Left ventricle myocardium inferior (tissue), 1 donor: Measurements from ENCODE around the gene CITED4. TPM values are rescaled to one million over a fixed set of nuclear protein-coding genes. Genes with fewer than 3 reads are reported as not detected.

Source experiments
- DNase-seq: peaks from one replicate; pipeline ENCODE4 v3.0.0-alpha.2; 2020
- H3K27ac ChIP-seq: fragments of 200-600 bp; replicated peaks from 2 replicates; pipeline ENCODE4 v1.8.0; 2021
- H3K27me3 ChIP-seq: fragments of 200-600 bp; 2 replicates; pipeline ENCODE4 v1.8.0; 2021; ENCODE audit warnings: low read depth
- H3K36me3 ChIP-seq: fragments of 200-600 bp; 2 replicates; pipeline ENCODE4 v1.8.0; 2021
- H3K4me1 ChIP-seq: fragments of 200-600 bp; 2 replicates; pipeline ENCODE4 v1.8.0; 2021
- H3K4me3 ChIP-seq: fragments of 200-600 bp; 2 replicates; pipeline ENCODE4 v1.8.0; 2021; ENCODE audit warnings: mild to moderate bottlenecking, moderate library complexity
- H3K9me3 ChIP-seq: fragments of 200-600 bp; replicated peaks from 2 replicates; pipeline ENCODE4 v1.8.0; 2021
- CTCF ChIP-seq: fragments of 200-600 bp; IDR thresholded peaks from 2 replicates; pipeline ENCODE4 v1.8.0; 2021; ENCODE audit warnings: antibody characterized with exemption, mild to moderate bottlenecking, borderline replicate concordance
- intact Hi-C: fragments of 100-400 bp; cut with micrococcal nuclease; formaldehyde crosslinking; loops from one replicate; pipeline ENCODE4 v1.11.0; 2022
- total RNA-seq: library from RNA; stranded (reverse); fragmentation: NEBNext Ultra II Directional; extraction: Animal tissue kit (Norgen Biotek cat#: 25700); gene quantifications from one replicate; pipeline ENCODE4 v1.2.1, GENCODE V29; 2021
- donor health status: DM: no; HTN: yes; CAD: no; lungs with severe emphysema.

Gene CITED4
- total RNA-seq, 1 donor from 2014 or later = 24.4 TPM

- TF ChIP-seq CTCF = no peak
- intact Hi-C loops = no loop called here
- no peak for DNase-seq
Observed at GRCh38 chr1:40893946-40894345, 31.8 kb upstream of the CITED4 start.

GRCh38 chr1:40892354-40892753, 30.2 kb upstream of the CITED4 start:
- intact Hi-C loops = no loop called here

More at GRCh38 chr1:40893946-40894345, 31.8 kb upstream of the CITED4 start:
- H3K36me3 ChIP-seq = no peaks in the 10 kb centered on the region
- H3K27ac ChIP-seq = no peak overlapping the region
- no peaks in the 10 kb centered on the region for H3K4me1 ChIP-seq
- peaks cover 22% of the 10 kb centered on the region for H3K9me3 ChIP-seq
- no peak overlapping the region for H3K4me3 ChIP-seq
- no peaks in the 10 kb centered on the region for H3K27me3 ChIP-seq

GRCh38 chr1:40890771-40891170, 28.6 kb upstream of the CITED4 start:
- Histone ChIP-seq H3K9me3 (peaks cover 22% of the 10 kb centered on the region), H3K27ac (no peak overlapping the region), H3K27me3 (no peaks in the 10 kb centered on the region), H3K36me3 (no peaks in the 10 kb centered on the region), H3K4me1 (no peaks in the 10 kb centered on the region), H3K4me3 (no peak overlapping the region)
- intact Hi-C loops = no loop called here
- no peak for DNase-seq
- TF ChIP-seq CTCF = no peak

More at GRCh38 chr1:40892354-40892753, 30.2 kb upstream of the CITED4 start:
- DNase-seq = no peak
- H3K36me3 ChIP-seq = no peaks in the 10 kb centered on the region
- no peak overlapping the region for H3K27ac ChIP-seq
- no peak for TF ChIP-seq CTCF
- H3K27me3 ChIP-seq = no peaks in the 10 kb centered on the region
- peaks cover 22% of the 10 kb centered on the region for H3K9me3 ChIP-seq
- H3K4me3 ChIP-seq = no peak overlapping the region
- no peaks in the 10 kb centered on the region for H3K4me1 ChIP-seq

GRCh38 chr1:40887652-40888051, 25.5 kb upstream of the CITED4 start:
- no peak for TF ChIP-seq CTCF
- Histone ChIP-seq H3K4me3 (no peak overlapping the region), H3K36me3 (no peaks in the 10 kb centered on the region), H3K27ac (no peak overlapping the region), H3K27me3 (peaks cover 24% of the 10 kb centered on the region), H3K4me1 (peaks cover 8% of the 10 kb centered on the region), H3K9me3 (no peaks in the 10 kb centered on the region)
- intact Hi-C loops = no loop called here
- no peak for DNase-seq

- H3K4me3 ChIP-seq = no peak overlapping the region
- TF ChIP-seq CTCF = no peak
- H3K9me3 ChIP-seq = no peaks in the 10 kb centered on the region
- H3K36me3 ChIP-seq = no peaks in the 10 kb centered on the region
- peaks cover 27% of the 10 kb centered on the region for H3K27me3 ChIP-seq
- peaks cover 13% of the 10 kb centered on the region for H3K4me1 ChIP-seq
- intact Hi-C loops = no loop called here
- DNase-seq = no peak
- no peak overlapping the region for H3K27ac ChIP-seq
Observed at GRCh38 chr1:40887012-40887378, 24.8 kb upstream of the CITED4 start.
